SK-N-SH (cell line): ENCODE data around the gene ATP6AP1. TPM values are rescaled to one million over a fixed set of nuclear protein-coding genes. Genes with fewer than 3 reads are reported as not detected.

Experiments
- CTCF ChIA-PET: fragments of 300-600, 350-600 bp; formaldehyde crosslinking; extraction: SDS; loops from one replicate; lab custom pipeline; 2021; lab: Yijun Ruan, JAX
- POLR2A ChIA-PET: fragments of 350-600 bp; sonication (Branson Sonifier 250); formaldehyde crosslinking; extraction: SDS; loops from one replicate; lab custom pipeline; 2020; ENCODE audit warnings: antibody characterized with exemption, inconsistent platforms; lab: Yijun Ruan, JAX
- DNase-seq: peaks from one replicate; pipeline ENCODE4 v3.0.0; 2012
- H2AFZ ChIP-seq: fragments of 200-600 bp; sonication (generic); 2 replicates; pipeline ENCODE4 v1.8.1; 2016; ENCODE audit warnings: antibody characterized with exemption, mild to moderate bottlenecking, low read depth
- H3F3A ChIP-seq: fragments of 200-600 bp; sonication (generic); replicated peaks from 2 replicates; pipeline ENCODE3; 2016; ENCODE audit warnings: antibody characterized with exemption, mild to moderate bottlenecking; ENCODE audit not compliant: insufficient read depth
- H3K27ac ChIP-seq, 2 experiments: fragments of 200-500 bp in 1 of 2; fragments of 200-600 bp in 1 of 2; sonication (Bioruptor generic) in 1 of 2; sonication (generic), shearing (Covaris generic) in 1 of 2; 2 replicates each; pipeline versions ENCODE4 v1.5.1 to v1.6.1; 2014 to 2016; ENCODE audit warnings: low read depth in 2 of 2, inconsistent platforms in 1 of 2, low read length in 1 of 2, mild to moderate bottlenecking in 1 of 2, mixed read lengths in 1 of 2
- H3K27me3 ChIP-seq: fragments of 200-600 bp; sonication (generic), shearing (Covaris generic); 2 replicates; pipeline ENCODE4 v1.6.1; 2016; ENCODE audit warnings: mixed run types; ENCODE audit not compliant: insufficient read depth
- H3K36me3 ChIP-seq, 2 experiments: fragments of 200-500 bp in 1 of 2; fragments of 200-600 bp in 1 of 2; sonication (Bioruptor generic) in 1 of 2; sonication (generic) in 1 of 2; replicated peaks in 1 of 2; 2 replicates each; pipeline versions ENCODE3 to v1.5.1; 2014 to 2016; ENCODE audit warnings: low read length in 1 of 2, mild to moderate bottlenecking in 1 of 2; ENCODE audit not compliant: insufficient read depth in 2 of 2, control insufficient read depth in 1 of 2
- H3K4me1 ChIP-seq, 2 experiments: fragments of 200-500 bp in 1 of 2; fragments of 200-600 bp in 1 of 2; sonication (Bioruptor generic) in 1 of 2; sonication (generic), shearing (Covaris generic) in 1 of 2; 2 replicates each; pipeline versions ENCODE4 v1.5.1 to v1.6.1; 2014 to 2016; ENCODE audit warnings: low read depth in 1 of 2, low read length in 1 of 2, mixed run types in 1 of 2; ENCODE audit not compliant: insufficient read depth in 2 of 2, control insufficient read depth in 1 of 2
- H3K4me2 ChIP-seq: fragments of 200-600 bp; sonication (generic), shearing (Covaris generic); 2 replicates; pipeline ENCODE4 v1.6.1; 2017; ENCODE audit warnings: mixed run types
- H3K4me3 ChIP-seq, 2 experiments: fragments of 200-500 bp in 1 of 2; fragments of 200-600 bp in 1 of 2; sonication (Bioruptor generic) in 1 of 2; sonication (generic), shearing (Covaris generic) in 1 of 2; 2 replicates each; pipeline versions ENCODE4 v1.5.1 to v1.8.1; 2014 to 2016; ENCODE audit warnings: low read depth in 2 of 2, inconsistent platforms in 1 of 2, low read length in 1 of 2, mild to moderate bottlenecking in 1 of 2, mixed read lengths in 1 of 2, moderate library complexity in 1 of 2
- H3K79me2 ChIP-seq: fragments of 200-600 bp; sonication (generic); 2 replicates; pipeline ENCODE4 v1.8.1; 2017; ENCODE audit warnings: mild to moderate bottlenecking; ENCODE audit not compliant: insufficient read depth
- H3K9ac ChIP-seq: fragments of 200-600 bp; sonication (generic); 2 replicates; pipeline ENCODE4 v1.6.1; 2017; ENCODE audit warnings: mixed run types
- H3K9me2 ChIP-seq: fragments of 200-600 bp; sonication (generic); 2 replicates; pipeline ENCODE4 v1.6.1; 2017; ENCODE audit warnings: mixed run types
- H3K9me3 ChIP-seq: fragments of 200-600 bp; sonication (generic); 2 replicates; pipeline ENCODE4 v1.6.1; 2017; ENCODE audit warnings: mixed run types, mild to moderate bottlenecking, moderate library complexity
- H4K20me1 ChIP-seq: fragments of 200-600 bp; sonication (generic); 2 replicates; pipeline ENCODE4 v1.6.1; 2017; ENCODE audit warnings: mild to moderate bottlenecking, mixed run types; ENCODE audit not compliant: insufficient read depth
- CHD2 ChIP-seq: fragments of 150-350 bp; IDR thresholded peaks from 2 replicates; pipeline ENCODE4 v1.6.1; 2018; ENCODE audit warnings: low read length; ENCODE audit not compliant: partially characterized antibody
- ELF1 ChIP-seq: IDR thresholded peaks from 2 replicates; pipeline ENCODE4 v1.4.0; 2012
- EP300 ChIP-seq, 2 experiments: IDR thresholded peaks; 2 replicates each; pipeline versions ENCODE4 v1.4.0 to v1.6.1; 2012; ENCODE audit warnings: borderline replicate concordance in 1 of 2, low read depth in 1 of 2, low read length in 1 of 2
- GABPA ChIP-seq: IDR thresholded peaks from 2 replicates; pipeline ENCODE4 v1.4.0; 2012; ENCODE audit warnings: low read depth, mild to moderate bottlenecking
- GATA2 ChIP-seq: sonication (generic); formaldehyde crosslinking; IDR thresholded peaks from 2 replicates; pipeline ENCODE4 v1.5.0; 2020; ENCODE audit warnings: mild to moderate bottlenecking, missing genetic modification reagents
- JUND ChIP-seq: IDR thresholded peaks from 2 replicates; pipeline ENCODE4 v1.4.0; 2012
- MXI1 ChIP-seq: IDR thresholded peaks from 2 replicates; pipeline ENCODE4 v1.6.1; 2012; ENCODE audit warnings: mild to moderate bottlenecking, low read depth, low read length, improper control_type of control experiment
- NFIC ChIP-seq: IDR thresholded peaks from 2 replicates; pipeline ENCODE4 v1.4.0; 2012; ENCODE audit warnings: borderline replicate concordance
- NRF1 ChIP-seq: IDR thresholded peaks from 2 replicates; pipeline ENCODE4 v1.6.1; 2012; ENCODE audit warnings: low read depth, mild to moderate bottlenecking, low read length
- POLR2AphosphoS5 ChIP-seq: IDR thresholded peaks from 2 replicates; pipeline ENCODE4 v1.6.1; 2012; ENCODE audit warnings: low read depth, low read length
- RCOR1 ChIP-seq: fragments of 150-350 bp; IDR thresholded peaks from 2 replicates; pipeline ENCODE4 v1.6.1; 2017; ENCODE audit warnings: antibody characterized with exemption, low read length
- REST ChIP-seq: IDR thresholded peaks from 2 replicates; pipeline ENCODE4 v1.6.1; 2012; ENCODE audit warnings: mild to moderate bottlenecking, low read depth, low read length, moderate library complexity
- RFX5 ChIP-seq: IDR thresholded peaks from 2 replicates; pipeline ENCODE4 v1.6.1; 2012; ENCODE audit warnings: mild to moderate bottlenecking, improper control_type of control experiment, low read length
- RXRA ChIP-seq: IDR thresholded peaks from 2 replicates; pipeline ENCODE4 v1.4.0; 2012; ENCODE audit warnings: low read depth, mild to moderate bottlenecking, borderline replicate concordance
- SIN3A ChIP-seq: IDR thresholded peaks from 2 replicates; pipeline ENCODE4 v1.6.1; 2012; ENCODE audit warnings: low read depth, mild to moderate bottlenecking, low read length, moderate library complexity, borderline replicate concordance
- TAF1 ChIP-seq: IDR thresholded peaks from 2 replicates; pipeline ENCODE4 v1.6.1; 2012; ENCODE audit warnings: low read depth, mild to moderate bottlenecking, low read length, moderate library complexity, borderline replicate concordance
- TCF12 ChIP-seq: IDR thresholded peaks from 2 replicates; pipeline ENCODE4 v1.4.0; 2012
- USF1 ChIP-seq: IDR thresholded peaks from 2 replicates; pipeline ENCODE4 v1.4.0; 2012; ENCODE audit warnings: low read depth, borderline replicate concordance
- YY1 ChIP-seq: IDR thresholded peaks from 2 replicates; pipeline ENCODE4 v1.4.0; 2012; ENCODE audit warnings: low read depth, mild to moderate bottlenecking
- ZBTB33 ChIP-seq: IDR thresholded peaks from 2 replicates; pipeline ENCODE4 v1.4.0; 2012; ENCODE audit warnings: low read depth, borderline replicate concordance
- WGBS: methylation state at CpG from one replicate; pipeline ENCODE4 v1.1.6; 2017; ENCODE audit warnings: low lambda C conversion rate; 5-methylcytosine and 5-hydroxymethylcytosine counted together
- polyA plus RNA-seq, 3 experiments: library from polyadenylated mRNA; depleted of rRNA; stranded (reverse); fragments of >200 nt; gene quantifications; 2 replicates each; pipeline ENCODE4 v1.2.3, GENCODE V29; 2012

Gene ATP6AP1
- polyA plus RNA-seq, 1 of the 3 experiments (the other 2 are of a cell fraction), result 102 TPM

- Histone ChIP-seq H3K9me2 (no peaks in the 10 kb centered on the region), H3K79me2 (peaks cover 22% of the 10 kb centered on the region; the same call in 1 of the 2 replicates), H3K27ac (no peak overlapping the region), H3K4me1 (peaks cover 0 to 6% of the 10 kb centered on the region in 2 experiments; a peak in 1 of 4 replicates)
- WGBS, result 47% methylated on average over 7 of the region's 7 CpGs
- CTCF ChIA-PET, result interaction anchor here (1.0 to 1.5 kb wide), 2 partner anchors 11 to 117 kb away, joined by 3 to 4 read pairs; partner anchors contain the start of gene IKBKG
- POLR2A ChIA-PET, result interaction anchor here (1.3 kb wide), 1 partner anchor 12 kb away, joined by 3 read pairs; no protein-coding TSS in a partner anchor
- TF ChIP-seq GATA2 (no peak), NRF1 (no peak), YY1 (no peak), ZBTB33 (no peak), GABPA (no peak), JUND (no peak), REST (no peak), MXI1 (no peak), RFX5 (no peak), POLR2AphosphoS5 (no peak), SIN3A (no peak), TCF12 (no peak), RXRA (no peak), EP300 (IDR thresholded peaks at IDR 0.05; ENCODE audit: borderline replicate concordance in 1 of 2, low read depth in 1 of 2, low read length in 1 of 2) (no peak), USF1 (no peak), NFIC (no peak), RCOR1 (no peak), ELF1 (no peak), TAF1 (no peak), CHD2 (no peak)
- TF ChIP-seq, all 33 proteins: peak for 0
- Histone ChIP-seq H3K27me3 (peaks cover 9% of the 10 kb centered on the region), H3K9ac (no peak overlapping the region), H3K36me3 (peaks cover 0 to 10% of the 10 kb centered on the region in 2 experiments), H2AFZ (no peak overlapping the region), H3K4me3 (no peak overlapping the region), H3K9me3 (no peaks in the 10 kb centered on the region), H3F3A (no peaks in the 10 kb centered on the region), H3K4me2 (no peak overlapping the region), H4K20me1 (no peaks in the 10 kb centered on the region)
- no peak for DNase-seq
Measured at GRCh38 chrX:154430916-154431315, 2.4 kb downstream of the ATP6AP1 start.
